Gastroesophageal sphincter (tissue), 3 donors: ENCODE measurements around the gene PDE1A.

ENCODE experiments used
- EP300 ChIP-seq: sonication (generic); formaldehyde crosslinking; IDR thresholded peaks from one replicate; pipeline ENCODE4 v1.6.1; 2017; ENCODE audit warnings: antibody characterized with exemption, mild to moderate bottlenecking
- POLR2A ChIP-seq, 2 donors: fragments of 450-650 bp; IDR thresholded peaks; one replicate each; pipeline ENCODE4 v1.6.1; 2017; ENCODE audit warnings: antibody characterized with exemption in 2 of 2, mild to moderate bottlenecking in 2 of 2, moderate library complexity in 1 of 2
- POLR2AphosphoS5 ChIP-seq: sonication (generic); formaldehyde crosslinking; IDR thresholded peaks from one replicate; pipeline ENCODE4 v1.6.1; 2017; ENCODE audit warnings: antibody characterized with exemption
- TF ChIP-seq, protein P1 (sequence below), 4 experiments: fragments of 200-600 bp in 2 of 4; fragments of 450-650 bp in 2 of 4; sonication (generic) in 1 of 4; IDR thresholded peaks; one replicate each; pipeline ENCODE4 v1.5.1; 2017 to 2019; ENCODE audit warnings: antibody characterized with exemption in 4 of 4, mild to moderate bottlenecking in 2 of 4, moderate library complexity in 2 of 4

DNA sequence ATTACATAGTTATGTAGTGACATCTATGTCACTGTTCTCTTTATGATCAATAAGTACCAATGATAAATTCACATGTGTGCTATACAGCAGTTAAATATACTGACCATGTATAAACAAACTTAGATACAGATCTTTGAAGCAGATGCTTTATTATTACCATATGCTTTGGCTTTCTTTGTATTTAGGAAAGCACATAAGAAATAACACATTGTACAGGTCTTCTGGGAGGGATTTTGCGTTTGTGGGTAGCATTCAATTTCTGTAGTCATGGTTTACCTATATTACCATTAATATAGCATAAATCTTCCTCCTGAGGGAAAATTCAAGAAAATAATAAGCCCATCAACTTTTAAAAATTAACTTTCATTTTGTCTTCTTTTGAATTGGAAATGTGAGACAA lies 1.6 kb upstream of the PDE1A start:
- TF ChIP-seq POLR2AphosphoS5: no peak
- no peak for TF ChIP-seq POLR2A (IDR thresholded peaks at IDR 0.05)
- TF ChIP-seq, protein P1, sequence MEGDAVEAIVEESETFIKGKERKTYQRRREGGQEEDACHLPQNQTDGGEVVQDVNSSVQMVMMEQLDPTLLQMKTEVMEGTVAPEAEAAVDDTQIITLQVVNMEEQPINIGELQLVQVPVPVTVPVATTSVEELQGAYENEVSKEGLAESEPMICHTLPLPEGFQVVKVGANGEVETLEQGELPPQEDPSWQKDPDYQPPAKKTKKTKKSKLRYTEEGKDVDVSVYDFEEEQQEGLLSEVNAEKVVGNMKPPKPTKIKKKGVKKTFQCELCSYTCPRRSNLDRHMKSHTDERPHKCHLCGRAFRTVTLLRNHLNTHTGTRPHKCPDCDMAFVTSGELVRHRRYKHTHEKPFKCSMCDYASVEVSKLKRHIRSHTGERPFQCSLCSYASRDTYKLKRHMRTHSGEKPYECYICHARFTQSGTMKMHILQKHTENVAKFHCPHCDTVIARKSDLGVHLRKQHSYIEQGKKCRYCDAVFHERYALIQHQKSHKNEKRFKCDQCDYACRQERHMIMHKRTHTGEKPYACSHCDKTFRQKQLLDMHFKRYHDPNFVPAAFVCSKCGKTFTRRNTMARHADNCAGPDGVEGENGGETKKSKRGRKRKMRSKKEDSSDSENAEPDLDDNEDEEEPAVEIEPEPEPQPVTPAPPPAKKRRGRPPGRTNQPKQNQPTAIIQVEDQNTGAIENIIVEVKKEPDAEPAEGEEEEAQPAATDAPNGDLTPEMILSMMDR (IDR thresholded peaks at IDR 0.05): no peak
- no peak for TF ChIP-seq EP300
